C4-2B (cell line): ENCODE measurements around the gene KDM4C.

Source experiments
- ZFX ChIP-seq: fragments of 450-650 bp; IDR thresholded peaks from 2 replicates; pipeline ENCODE4 v1.6.1; 2017
- TF ChIP-seq, protein P1 (sequence below): fragments of 450-650 bp; conservative IDR thresholded peaks from 2 replicates; pipeline ENCODE4 v1.5.1; 2017; ENCODE audit warnings: mild to moderate bottlenecking

DNA sequence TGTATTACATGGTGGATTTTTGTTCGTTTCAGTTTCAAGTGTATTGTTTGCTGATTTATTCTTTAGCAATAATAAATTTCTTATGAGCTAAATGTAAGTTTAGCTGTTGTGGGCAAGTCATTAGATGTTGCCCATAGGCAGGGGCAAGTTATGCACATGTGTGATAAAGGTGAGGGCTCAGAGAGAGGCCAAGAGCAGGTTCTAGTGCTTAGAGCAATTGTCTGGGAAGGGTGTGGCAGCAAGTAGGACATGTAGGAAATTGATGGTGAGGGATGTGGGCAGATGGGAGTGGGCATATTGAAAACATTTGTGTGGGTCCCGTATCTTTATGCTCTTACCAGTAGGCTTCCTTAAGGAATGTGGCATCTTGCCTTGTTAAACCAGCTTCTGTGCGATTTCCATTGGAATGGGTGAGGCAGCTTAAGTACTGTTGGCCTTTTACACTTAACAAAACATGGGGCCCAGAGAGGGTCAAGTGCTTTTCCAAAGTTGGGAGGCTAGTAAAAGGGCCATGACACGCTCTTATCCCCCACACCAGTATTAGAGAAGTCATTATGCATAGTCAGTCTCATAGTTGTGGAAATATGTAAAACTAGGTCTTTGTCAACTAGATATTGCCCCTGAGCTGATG is 60.6 kb downstream of the KDM4C start:
- TF ChIP-seq, protein P1, sequence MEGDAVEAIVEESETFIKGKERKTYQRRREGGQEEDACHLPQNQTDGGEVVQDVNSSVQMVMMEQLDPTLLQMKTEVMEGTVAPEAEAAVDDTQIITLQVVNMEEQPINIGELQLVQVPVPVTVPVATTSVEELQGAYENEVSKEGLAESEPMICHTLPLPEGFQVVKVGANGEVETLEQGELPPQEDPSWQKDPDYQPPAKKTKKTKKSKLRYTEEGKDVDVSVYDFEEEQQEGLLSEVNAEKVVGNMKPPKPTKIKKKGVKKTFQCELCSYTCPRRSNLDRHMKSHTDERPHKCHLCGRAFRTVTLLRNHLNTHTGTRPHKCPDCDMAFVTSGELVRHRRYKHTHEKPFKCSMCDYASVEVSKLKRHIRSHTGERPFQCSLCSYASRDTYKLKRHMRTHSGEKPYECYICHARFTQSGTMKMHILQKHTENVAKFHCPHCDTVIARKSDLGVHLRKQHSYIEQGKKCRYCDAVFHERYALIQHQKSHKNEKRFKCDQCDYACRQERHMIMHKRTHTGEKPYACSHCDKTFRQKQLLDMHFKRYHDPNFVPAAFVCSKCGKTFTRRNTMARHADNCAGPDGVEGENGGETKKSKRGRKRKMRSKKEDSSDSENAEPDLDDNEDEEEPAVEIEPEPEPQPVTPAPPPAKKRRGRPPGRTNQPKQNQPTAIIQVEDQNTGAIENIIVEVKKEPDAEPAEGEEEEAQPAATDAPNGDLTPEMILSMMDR: no peak
- TF ChIP-seq ZFX: no peak
